GM23338 (cell line): Measurements from ENCODE around the gene KIF3B. TPM values are rescaled to one million over a fixed set of nuclear protein-coding genes. Genes with fewer than 3 reads are reported as not detected.

Experiments used
- ATAC-seq: fragments of 200-7000 bp; cut with Tn5 transposase; 3 replicates; pipeline ENCODE4 v1.9.1; 2020
- DNase-seq: peaks from one replicate; pipeline ENCODE4 v3.0.0-alpha.2; 2015; ENCODE audit warnings: low spot score
- H2AFZ ChIP-seq: fragments of 200-600 bp; sonication (generic); 2 replicates; pipeline ENCODE4 v1.8.0; 2016; ENCODE audit warnings: antibody characterized with exemption, mild to moderate bottlenecking, moderate library complexity
- H3F3A ChIP-seq: fragments of 200-600 bp; sonication (generic); replicated peaks from 2 replicates; pipeline ENCODE4 v1.8.0; 2017; ENCODE audit warnings: antibody characterized with exemption, mixed run types, low read depth
- H3K27ac ChIP-seq: fragments of 200-600 bp; sonication (generic); 2 replicates; pipeline ENCODE4 v1.6.1; 2016; ENCODE audit warnings: low read depth
- H3K27me3 ChIP-seq: fragments of 200-600 bp; sonication (generic); 2 replicates; pipeline ENCODE4 v1.8.0; 2016; ENCODE audit warnings: mild to moderate bottlenecking, mixed run types, moderate library complexity; ENCODE audit not compliant: insufficient read depth
- H3K36me3 ChIP-seq: fragments of 200-600 bp; sonication (generic); 2 replicates; pipeline ENCODE4 v1.8.0; 2016; ENCODE audit warnings: mild to moderate bottlenecking; ENCODE audit not compliant: insufficient read depth
- H3K4me1 ChIP-seq: fragments of 200-600 bp; sonication (generic); 2 replicates; pipeline ENCODE4 v1.8.0; 2016; ENCODE audit warnings: mild to moderate bottlenecking, moderate library complexity; ENCODE audit not compliant: insufficient read depth
- H3K4me2 ChIP-seq: fragments of 200-600 bp; sonication (generic); 2 replicates; pipeline ENCODE4 v1.7.1; 2017; ENCODE audit warnings: mixed run types
- H3K4me3 ChIP-seq: fragments of 200-600 bp; sonication (generic); 2 replicates; pipeline ENCODE4 v1.6.1; 2016; ENCODE audit warnings: mixed run types
- H3K79me2 ChIP-seq: fragments of 200-600 bp; sonication (generic); replicated peaks from 2 replicates; pipeline ENCODE4 v1.8.0; 2017; ENCODE audit warnings: mild to moderate bottlenecking; ENCODE audit not compliant: insufficient read depth
- H3K9me2 ChIP-seq: fragments of 200-600 bp; sonication (generic); 2 replicates; pipeline ENCODE4 v1.8.0; 2017; ENCODE audit not compliant: insufficient read depth
- H4K20me1 ChIP-seq: fragments of 200-600 bp; sonication (generic); replicated peaks from 2 replicates; pipeline ENCODE4 v1.8.0; 2017; ENCODE audit warnings: mild to moderate bottlenecking; ENCODE audit not compliant: insufficient read depth
- H3K27ac Mint-ChIP-seq: 2 replicates; pipeline ENCODE4 v1.8.0; 2020; ENCODE audit warnings: inconsistent platforms, mild to moderate bottlenecking, moderate library complexity, mixed read lengths
- H3K27me3 Mint-ChIP-seq: 3 replicates; pipeline ENCODE4 v1.8.0; 2022; ENCODE audit warnings: low read depth, mild to moderate bottlenecking, moderate library complexity, mixed read lengths, inconsistent platforms; ENCODE audit not compliant: insufficient read depth, poor library complexity
- H3K36me3 Mint-ChIP-seq: 3 replicates; pipeline ENCODE4 v1.8.0; 2021; ENCODE audit warnings: low read depth, mild to moderate bottlenecking, inconsistent platforms, moderate library complexity, mixed read lengths
- H3K4me1 Mint-ChIP-seq: 3 replicates; pipeline ENCODE4 v1.8.0; 2020; ENCODE audit warnings: mild to moderate bottlenecking, inconsistent platforms, mixed read lengths
- H3K4me3 Mint-ChIP-seq: 3 replicates; pipeline ENCODE4 v1.8.0; 2021; ENCODE audit warnings: moderate library complexity, mild to moderate bottlenecking, inconsistent platforms, mixed read lengths
- H3K9me3 Mint-ChIP-seq: 3 replicates; pipeline ENCODE4 v1.8.0; 2020; ENCODE audit warnings: moderate library complexity, mild to moderate bottlenecking, inconsistent platforms, mixed read lengths
- EZH2 ChIP-seq: fragments of 200-600 bp; sonication (generic); IDR thresholded peaks from one replicate; pipeline ENCODE4 v1.8.0; 2017; ENCODE audit warnings: antibody characterized with exemption, mild to moderate bottlenecking, low read depth; ENCODE audit not compliant: unreplicated experiment
- JUNB ChIP-seq: IDR thresholded peaks from one replicate; pipeline ENCODE4 v1.6.1; 2016; ENCODE audit warnings: antibody characterized with exemption; ENCODE audit not compliant: unreplicated experiment
- POLR2AphosphoS5 ChIP-seq: IDR thresholded peaks from 2 replicates; pipeline ENCODE4 v1.6.1; 2016; ENCODE audit warnings: antibody characterized with exemption, low read depth
- STAT1 ChIP-seq: IDR thresholded peaks from one replicate; pipeline ENCODE4 v1.6.1; 2016; ENCODE audit warnings: antibody characterized with exemption; ENCODE audit not compliant: unreplicated experiment
- ZNF114 ChIP-seq: fragments of 250-450 bp; sonication (Bioruptor Pico); IDR thresholded peaks from 2 replicates; pipeline ENCODE4 v1.5.0; 2020; ENCODE audit warnings: mild to moderate bottlenecking, moderate library complexity
- ZNF331 ChIP-seq: fragments of 250-450 bp; sonication (Bioruptor Pico); IDR thresholded peaks from 2 replicates; pipeline ENCODE4 v1.5.0; 2020; ENCODE audit warnings: low read depth, mild to moderate bottlenecking, moderate library complexity
- ZNF462 ChIP-seq: fragments of 250-450 bp; sonication (Bioruptor Pico); IDR thresholded peaks from 2 replicates; pipeline ENCODE4 v1.5.0; 2020; ENCODE audit warnings: mild to moderate bottlenecking, moderate library complexity
- polyA plus RNA-seq: library from polyadenylated mRNA; unstranded; fragments of >200 nt; fragmentation: Nextera tagmentation; extraction: Ambion mirVana; gene quantifications from 2 replicates; pipeline ENCODE4 v1.2.1, GENCODE V29; 2016
- total RNA-seq: library from RNA; depleted of rRNA; stranded (reverse); fragments of >200 nt; shearing (Covaris generic); gene quantifications from 2 replicates; pipeline ENCODE4 v1.2.3, GENCODE V29; 2014

KIF3B gene
- total and polyA plus RNA-seq, 2 experiments from 2014 or later = 6.1 to 22.8 TPM

- Histone ChIP-seq H3K4me3 (no peak overlapping the region), H3K4me2 (no peak overlapping the region), H2AFZ (no peak overlapping the region), H3K36me3 (no peaks in the 10 kb centered on the region), H3K79me2 (peaks cover 31% of the 10 kb centered on the region), H3K4me1 (no peaks in the 10 kb centered on the region), H3F3A (no peaks in the 10 kb centered on the region; the same call in 1 of the 2 replicates), H3K27ac (no peak overlapping the region), H4K20me1 (peaks cover 71% of the 10 kb centered on the region), H3K27me3 (peaks cover 15% of the 10 kb centered on the region; the same call in 1 of the 2 replicates), H3K9me2 (no peaks in the 10 kb centered on the region)
- peak; percentile 77 for ATAC-seq
- Mint-ChIP-seq H3K9me3 (no peaks in the 10 kb centered on the region), H3K27me3 (no peaks in the 10 kb centered on the region), H3K36me3 (no peaks in the 10 kb centered on the region), H3K27ac (no peak overlapping the region), H3K4me3 (no peak overlapping the region), H3K4me1 (peaks cover 6% of the 10 kb centered on the region; the same call in 2 of the 3 replicates)
- DNase-seq = peak; percentile 57
- TF ChIP-seq POLR2AphosphoS5 = no peak
- TF ChIP-seq ZNF462 = no peak
- no peak for TF ChIP-seq ZNF331 (CRISPR knock-in tag)
Measured at GRCh38 chr20:32368925-32369324, 91.5 kb downstream of the KIF3B start.

- Mint-ChIP-seq H3K27ac (no peak overlapping the region), H3K4me3 (no peak overlapping the region), H3K27me3 (no peaks in the 10 kb centered on the region), H3K4me1 (peaks cover 6% of the 10 kb centered on the region; the same call in 2 of the 3 replicates), H3K9me3 (no peaks in the 10 kb centered on the region), H3K36me3 (no peaks in the 10 kb centered on the region)
- Histone ChIP-seq H3K27ac (no peak overlapping the region), H4K20me1 (peaks cover 61% of the 10 kb centered on the region), H3K36me3 (no peaks in the 10 kb centered on the region), H2AFZ (no peak overlapping the region), H3K4me1 (no peaks in the 10 kb centered on the region), H3F3A (no peaks in the 10 kb centered on the region; the same call in 1 of the 2 replicates), H3K9me2 (no peaks in the 10 kb centered on the region), H3K79me2 (peaks cover 11% of the 10 kb centered on the region), H3K4me3 (no peak overlapping the region), H3K4me2 (no peak overlapping the region), H3K27me3 (no peaks in the 10 kb centered on the region)
- no peak for DNase-seq
- no peak for ATAC-seq
- no peak for TF ChIP-seq STAT1
- no peak for TF ChIP-seq ZNF114 (CRISPR knock-in tag)
- TF ChIP-seq JUNB = no peak
- no peak for TF ChIP-seq EZH2
- no peak for TF ChIP-seq ZNF462
- no peak for TF ChIP-seq POLR2AphosphoS5
Measured at GRCh38 chr20:32370897-32371296, 93.4 kb downstream of the KIF3B start.
